HT-29 (cell line): ENCODE measurements around the gene CHL1. TPM values are rescaled to one million over a fixed set of nuclear protein-coding genes. Genes with fewer than 3 reads are reported as not detected.
"Not testable (repeated sequence)": the region's sequence is repeated elsewhere in the genome, so short reads cannot be mapped to it uniquely, and the experiment has no call there.

Experiments
- DNase-seq: peaks from one replicate; pipeline ENCODE4 v3.0.0-alpha.2; 2015; ENCODE audit warnings: low spot score
- total RNA-seq: library from RNA; depleted of rRNA; stranded (reverse); fragments of >200 nt; shearing (Covaris generic); gene quantifications from 2 replicates; pipeline ENCODE4 v1.2.3, GENCODE V29; 2014

Gene CHL1
- total RNA-seq, 1 experiment from 2014 or later: not detected

GRCh38 chr3:341998-342397 lies 145.4 kb downstream of the CHL1 start:
- no peak for DNase-seq

GRCh38 chr3:346186-346585 lies 149.6 kb downstream of the CHL1 start:
- no peak for DNase-seq

GRCh38 chr3:347581-347980 lies 151.0 kb downstream of the CHL1 start:
- no peak for DNase-seq

GRCh38 chr3:350871-351371 lies 154.4 kb downstream of the CHL1 start:
- no peak for DNase-seq

GRCh38 chr3:352599-352998 lies 156.0 kb downstream of the CHL1 start:
- DNase-seq: no peak

- DNase-seq: no peak
These were observed 156.7 kb downstream of the CHL1 start for GRCh38 chr3:353191-353739.

- peak; percentile 59 for DNase-seq
These were observed 157.9 kb downstream of the CHL1 start for GRCh38 chr3:354432-354831.

- no peak for DNase-seq
These were observed 159.1 kb downstream of the CHL1 start for GRCh38 chr3:355622-356021.

GRCh38 chr3:356952-357351 lies 160.4 kb downstream of the CHL1 start:
- no peak for DNase-seq

- DNase-seq: no peak
These were observed 163.1 kb downstream of the CHL1 start for GRCh38 chr3:359672-360071.

GRCh38 chr3:362681-363338 lies 166.2 kb downstream of the CHL1 start:
- DNase-seq: no peak

- DNase-seq: no peak
These were observed 167.7 kb downstream of the CHL1 start for GRCh38 chr3:364287-364686.

- DNase-seq: no peak
These were observed 168.7 kb downstream of the CHL1 start for GRCh38 chr3:365268-365667.

- DNase-seq: not testable (repeated sequence)
These were observed 169.7 kb downstream of the CHL1 start for GRCh38 chr3:366253-366652.

GRCh38 chr3:373193-373779 lies 176.7 kb downstream of the CHL1 start:
- no peak for DNase-seq

- no peak for DNase-seq
These were observed 177.9 kb downstream of the CHL1 start for GRCh38 chr3:374459-374858.

- DNase-seq: peak; percentile 7
These were observed 180.6 kb downstream of the CHL1 start for GRCh38 chr3:377158-377561.

- no peak for DNase-seq
These were observed 184.2 kb downstream of the CHL1 start for GRCh38 chr3:380801-381200.

GRCh38 chr3:385151-385550 lies 188.6 kb downstream of the CHL1 start:
- no peak for DNase-seq

- DNase-seq: no peak
These were observed 198.2 kb downstream of the CHL1 start for GRCh38 chr3:394775-395174.

GRCh38 chr3:396293-396692 lies 199.7 kb downstream of the CHL1 start:
- no peak for DNase-seq

- no peak for DNase-seq
These were observed 203.1 kb downstream of the CHL1 start for GRCh38 chr3:399647-400046.

- no peak for DNase-seq
These were observed 207.3 kb downstream of the CHL1 start for GRCh38 chr3:403826-404225.
